Kidney (tissue), 14 donors: ENCODE results near the gene PCARE. TPM values are rescaled to one million over a fixed set of nuclear protein-coding genes. Genes with fewer than 3 reads are reported as not detected.
"Not testable (repeated sequence)": the region's sequence is repeated elsewhere in the genome, so short reads cannot be mapped to it uniquely, and the experiment has no call there.

Source experiments
- DNase-seq, 5 donors: peaks; one replicate each; pipeline ENCODE4 v3.0.0-alpha.2; 2013 to 2020
- FAIRE-seq: peaks from 2 replicates; lab custom pipeline; 2012; peaks lifted over from hg19 to GRCh38; lab: Jason Lieb, UNC
- H3K27ac ChIP-seq, 2 donors: one replicate each; pipeline ENCODE4 v1.7.0; 2013; ENCODE audit warnings: low read depth in 2 of 2, low read length in 2 of 2, inconsistent platforms in 1 of 2
- H3K27me3 ChIP-seq: one replicate; pipeline ENCODE4 v1.7.1; 2013; ENCODE audit warnings: low read length, inconsistent platforms; ENCODE audit not compliant: control insufficient read depth, insufficient read depth
- H3K36me3 ChIP-seq, 3 donors: one replicate each; pipeline versions ENCODE4 v1.7.0 to v1.7.1; 2013; ENCODE audit warnings: low read length in 3 of 3, control low read depth in 1 of 3, inconsistent platforms in 1 of 3; ENCODE audit not compliant: insufficient read depth in 3 of 3, control insufficient read depth in 2 of 3
- H3K4me1 ChIP-seq, 3 donors: one replicate each; pipeline versions ENCODE4 v1.7.0 to v1.7.1; 2013; ENCODE audit warnings: low read length in 3 of 3, inconsistent platforms in 1 of 3, low read depth in 1 of 3; ENCODE audit not compliant: control insufficient read depth in 2 of 3, insufficient read depth in 2 of 3
- H3K4me3 ChIP-seq, 3 donors: one replicate each; pipeline versions ENCODE4 v1.7.0 to v1.8.1; 2013; ENCODE audit warnings: low read length in 3 of 3, control low read depth in 1 of 3, inconsistent platforms in 1 of 3
- H3K9ac ChIP-seq, 3 donors: one replicate each; pipeline versions ENCODE4 v1.7.0 to v1.7.1; 2013; ENCODE audit warnings: low read length in 3 of 3, control low read depth in 1 of 3, inconsistent platforms in 1 of 3
- H3K9me3 ChIP-seq, 3 donors: one replicate each; pipeline versions ENCODE4 v1.7.0 to v1.7.1; 2013; ENCODE audit warnings: low read length in 3 of 3, control low read depth in 1 of 3, inconsistent platforms in 1 of 3; ENCODE audit not compliant: control insufficient read depth in 2 of 3, insufficient read depth in 1 of 3
- CTCF ChIP-seq: IDR thresholded peaks from 3 replicates; pipeline ENCODE4 v1.5.1; 2012; ENCODE audit warnings: mild to moderate bottlenecking, moderate library complexity, borderline replicate concordance; ENCODE audit not compliant: insufficient read depth; ENCODE audit errors: extremely low read depth
- intact Hi-C: fragments of 100-400 bp; cut with DNase I; formaldehyde crosslinking; loops from one replicate; pipeline ENCODE4 v1.11.1; 2022
- polyA plus RNA-seq: library from polyadenylated mRNA; stranded (reverse); fragments of 350-450 nt; fragmentation: Illumina TruSeq; extraction: RNeasy Lipid Tissue Mini Kit (QIAGEN cat#74804); gene quantifications from one replicate; pipeline ENCODE4 v1.2.3, GENCODE V29; 2014; ENCODE audit warnings: low read depth, low replicate concordance; ENCODE audit not compliant: insufficient read depth
- total RNA-seq: library from RNA; stranded (reverse); fragmentation: NEBNext Ultra II Directional; extraction: Animal tissue kit (Norgen Biotek cat#: 25700); gene quantifications from one replicate; pipeline ENCODE4 v1.2.1, GENCODE V29; 2021
- donor health status: control.
- donor health status: control.
- donor health status: control.
- donor health status: control.
- donor health status: control.
- donor health status: DM: yes; HTN: yes; CAD: no.
- donor health status: Normal renal cell carcinoma (clear cell type).

Gene PCARE
- total and polyA plus RNA-seq, 2 donors from 2014 or later = 1.3 TPM; not detected in 1

GRCh38 chr2:29109246-29109645, 34.9 kb upstream of the PCARE start:
- no peak for TF ChIP-seq CTCF
- no peaks in the 10 kb centered on the region for H3K36me3 ChIP-seq
- no peaks in the 10 kb centered on the region for H3K4me1 ChIP-seq
- DNase-seq (no peak), FAIRE-seq (no peak)
- H3K27me3 ChIP-seq = no peaks in the 10 kb centered on the region
- H3K4me3 ChIP-seq = no peak overlapping the region
- H3K27ac ChIP-seq = no peak overlapping the region
- intact Hi-C loops = no loop called here
- no peak overlapping the region for H3K9ac ChIP-seq
- H3K9me3 ChIP-seq = no peaks in the 10 kb centered on the region

- no peak for DNase-seq
- FAIRE-seq = no peak
- Histone ChIP-seq H3K4me1 (no peaks in the 10 kb centered on the region), H3K27ac (no peak overlapping the region), H3K9me3 (no peaks in the 10 kb centered on the region), H3K9ac (no peak overlapping the region), H3K27me3 (no peaks in the 10 kb centered on the region), H3K36me3 (no peaks in the 10 kb centered on the region), H3K4me3 (no peak overlapping the region)
- TF ChIP-seq CTCF = no peak
- intact Hi-C loops = no loop called here
These were observed 33.9 kb upstream of the PCARE start for GRCh38 chr2:29108225-29108624.

- H3K4me3 ChIP-seq, FAIRE-seq, DNase-seq, H3K27me3 ChIP-seq, H3K36me3 ChIP-seq, intact Hi-C loops, H3K9ac ChIP-seq, H3K9me3 ChIP-seq, H3K4me1 ChIP-seq, H3K27ac ChIP-seq: not testable (repeated sequence)
These were observed 33.2 kb upstream of the PCARE start for GRCh38 chr2:29107547-29107946.

GRCh38 chr2:29106980-29107388, 32.7 kb upstream of the PCARE start:
- H3K27ac ChIP-seq = no peak overlapping the region
- H3K9me3 ChIP-seq = no peaks in the 10 kb centered on the region
- no peak for TF ChIP-seq CTCF
- H3K36me3 ChIP-seq = no peaks in the 10 kb centered on the region
- DNase-seq = no peak
- no peak overlapping the region for H3K4me3 ChIP-seq
- no peaks in the 10 kb centered on the region for H3K27me3 ChIP-seq
- FAIRE-seq = no peak
- intact Hi-C loops = no loop called here
- H3K4me1 ChIP-seq = no peaks in the 10 kb centered on the region
- no peak overlapping the region for H3K9ac ChIP-seq
